Panc1 (cell line): ENCODE measurements around the gene CCDC102A. TPM values are rescaled to one million over a fixed set of nuclear protein-coding genes. Genes with fewer than 3 reads are reported as not detected.
A peak's percentile ranks its signal among the peaks of the same experiment; 100 is the strongest.

Experiments
- ATAC-seq: fragments of 200-7000 bp; cut with Tn5 transposase; 2 replicates; pipeline ENCODE4 v1.9.1; 2020; ENCODE audit warnings: mild to moderate bottlenecking, moderate library complexity
- BruUV-seq: library from RNA; stranded (reverse); fragments of 400-500 nt; replicated peaks from 2 replicates; lab custom pipeline; 2021; lab: Mats Ljungman, UMichigan
- CTCF ChIA-PET: fragments of 300-600 bp; sonication (Branson Sonifier 250); formaldehyde crosslinking; loops from one replicate; lab custom pipeline; 2022; ENCODE audit warnings: antibody characterized with exemption; lab: Charles Lee
- POLR2A ChIA-PET: fragments of 300-600 bp; sonication (Branson Sonifier 250); formaldehyde crosslinking; loops from one replicate; lab custom pipeline; 2022; ENCODE audit warnings: antibody characterized with exemption; lab: Charles Lee
- DNase-seq: peaks from one replicate; pipeline ENCODE4 v3.0.0-alpha.2; 2010; ENCODE audit warnings: low read depth, low spot score
- H3K27ac ChIP-seq: 2 replicates; pipeline ENCODE4 v1.5.1; 2011; ENCODE audit warnings: mild to moderate bottlenecking, low read length, inconsistent platforms
- H3K27me3 ChIP-seq: fragments of 200-500 bp; sonication (Bioruptor generic); 2 replicates; pipeline ENCODE4 v1.6.0; 2014; ENCODE audit warnings: low read length, inconsistent platforms; ENCODE audit not compliant: control insufficient read depth, insufficient read depth
- H3K36me3 ChIP-seq: fragments of 200-500 bp; sonication (Bioruptor generic); 2 replicates; pipeline ENCODE4 v1.5.1; 2014; ENCODE audit warnings: inconsistent platforms, mild to moderate bottlenecking, low read length, moderate library complexity; ENCODE audit not compliant: control insufficient read depth, insufficient read depth
- H3K4me1 ChIP-seq: 2 replicates; pipeline ENCODE4 v1.5.1; 2011; ENCODE audit warnings: inconsistent platforms, mild to moderate bottlenecking, low read length, moderate library complexity; ENCODE audit not compliant: control insufficient read depth, insufficient read depth
- H3K4me3 ChIP-seq, 2 experiments: 2 replicates each; pipeline ENCODE4 v1.5.1; 2011 to 2012; ENCODE audit warnings: low read depth in 2 of 2, low read length in 2 of 2, mild to moderate bottlenecking in 2 of 2, inconsistent platforms in 1 of 2, moderate library complexity in 1 of 2
- H3K9me3 ChIP-seq: fragments of 200-500 bp; sonication (Bioruptor generic); 2 replicates; pipeline ENCODE4 v1.5.1; 2014; ENCODE audit warnings: low read depth, mild to moderate bottlenecking, inconsistent platforms, low read length, moderate library complexity; ENCODE audit not compliant: control insufficient read depth, insufficient read depth
- POLR2AphosphoS5 ChIP-seq: IDR thresholded peaks from 2 replicates; pipeline ENCODE4 v1.6.1; 2012; ENCODE audit warnings: mild to moderate bottlenecking, low read depth, low read length, moderate library complexity
- SIN3A ChIP-seq: IDR thresholded peaks from 2 replicates; pipeline ENCODE4 v1.6.1; 2012; ENCODE audit warnings: low read depth, mild to moderate bottlenecking, low read length, moderate library complexity, borderline replicate concordance; ENCODE audit not compliant: insufficient read depth
- TCF7L2 ChIP-seq: IDR thresholded peaks from 2 replicates; pipeline ENCODE4 v1.6.1; 2011; ENCODE audit warnings: mild to moderate bottlenecking, low read depth, low read length, inconsistent platforms
- in situ Hi-C: cut with HindIII; loops from 2 replicates; pipeline ENCODE4 v1.10.0; 2016; ENCODE audit warnings: low sequenced_read_pairs, low pct_unique_long_range_greater_than_20kb
- intact Hi-C: fragments of 100-400 bp; cut with micrococcal nuclease; formaldehyde crosslinking; loops from one replicate; pipeline ENCODE4 v1.10.0; 2022; ENCODE audit not compliant: unreplicated experiment
- total RNA-seq: library from RNA; stranded (reverse); gene quantifications from one replicate; pipeline ENCODE4 v1.2.1, GENCODE V29; 2021; ENCODE audit not compliant: unreplicated experiment
- TF ChIP-seq, protein P1 (sequence below): fragments of 450-650 bp; IDR thresholded peaks from 2 replicates; pipeline ENCODE4 v1.5.1; 2017; ENCODE audit warnings: mild to moderate bottlenecking
- TF ChIP-seq, protein P2 (sequence below), 2 experiments: IDR thresholded peaks; 2 replicates each; pipeline ENCODE4 v1.6.1; 2011 to 2012; ENCODE audit warnings: low read depth in 2 of 2, control low read depth in 1 of 2, low read length in 1 of 2, mild to moderate bottlenecking in 1 of 2, moderate library complexity in 1 of 2; ENCODE audit not compliant: insufficient read depth in 1 of 2

Gene CCDC102A
- total RNA-seq, 1 experiment from 2014 or later = 12.9 TPM

DNA sequence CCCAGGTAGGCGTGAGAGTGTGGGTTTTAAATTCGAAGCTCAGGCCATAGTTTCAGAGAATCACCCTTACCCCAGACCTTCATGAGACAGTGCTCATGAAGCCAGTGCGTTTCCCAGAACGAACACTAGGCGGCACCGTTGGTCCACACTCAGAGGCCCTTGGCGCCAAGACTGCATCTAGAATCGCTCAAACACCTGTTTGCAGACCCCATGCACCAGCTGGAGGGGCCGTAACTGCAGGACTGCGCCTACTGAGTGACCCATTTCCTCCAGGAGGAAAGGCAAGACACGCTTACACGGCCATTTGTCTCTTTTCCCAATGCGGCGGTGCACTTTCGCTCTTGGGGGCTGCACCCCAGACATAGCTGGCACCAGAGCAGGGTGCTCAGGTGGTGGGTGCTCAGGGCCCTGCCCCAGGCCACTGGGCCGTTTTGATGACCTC is 40.1 kb upstream of the CCDC102A start:
- no TSS peak for BruUV-seq
- Histone ChIP-seq H3K36me3 (no peaks in the 10 kb centered on the region), H3K9me3 (no peaks in the 10 kb centered on the region), H3K4me1 (no peaks in the 10 kb centered on the region; the same call in 1 of the 2 replicates), H3K27ac (no peak overlapping the region), H3K27me3 (no peaks in the 10 kb centered on the region), H3K4me3 (no peak overlapping the region)
- DNase-seq (peak; percentile 69), ATAC-seq (peak; percentile 91)
- intact Hi-C loops = loop anchor here (5.0 kb wide), 2 partner anchors 71 to 141 kb away; no protein-coding TSS in a partner anchor
- in situ Hi-C loops = no loop called here
- ChIA-PET CTCF (interaction anchor here (1.1 to 1.3 kb wide), 3 partner anchors 15 to 160 kb away, joined by 5 to 17 read pairs (median 5); no protein-coding TSS in a partner anchor), POLR2A (no interaction called here)
- TF ChIP-seq POLR2AphosphoS5 (no peak), SIN3A (no peak)
- TF ChIP-seq, protein P1, sequence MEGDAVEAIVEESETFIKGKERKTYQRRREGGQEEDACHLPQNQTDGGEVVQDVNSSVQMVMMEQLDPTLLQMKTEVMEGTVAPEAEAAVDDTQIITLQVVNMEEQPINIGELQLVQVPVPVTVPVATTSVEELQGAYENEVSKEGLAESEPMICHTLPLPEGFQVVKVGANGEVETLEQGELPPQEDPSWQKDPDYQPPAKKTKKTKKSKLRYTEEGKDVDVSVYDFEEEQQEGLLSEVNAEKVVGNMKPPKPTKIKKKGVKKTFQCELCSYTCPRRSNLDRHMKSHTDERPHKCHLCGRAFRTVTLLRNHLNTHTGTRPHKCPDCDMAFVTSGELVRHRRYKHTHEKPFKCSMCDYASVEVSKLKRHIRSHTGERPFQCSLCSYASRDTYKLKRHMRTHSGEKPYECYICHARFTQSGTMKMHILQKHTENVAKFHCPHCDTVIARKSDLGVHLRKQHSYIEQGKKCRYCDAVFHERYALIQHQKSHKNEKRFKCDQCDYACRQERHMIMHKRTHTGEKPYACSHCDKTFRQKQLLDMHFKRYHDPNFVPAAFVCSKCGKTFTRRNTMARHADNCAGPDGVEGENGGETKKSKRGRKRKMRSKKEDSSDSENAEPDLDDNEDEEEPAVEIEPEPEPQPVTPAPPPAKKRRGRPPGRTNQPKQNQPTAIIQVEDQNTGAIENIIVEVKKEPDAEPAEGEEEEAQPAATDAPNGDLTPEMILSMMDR = peak; percentile 93

DNA sequence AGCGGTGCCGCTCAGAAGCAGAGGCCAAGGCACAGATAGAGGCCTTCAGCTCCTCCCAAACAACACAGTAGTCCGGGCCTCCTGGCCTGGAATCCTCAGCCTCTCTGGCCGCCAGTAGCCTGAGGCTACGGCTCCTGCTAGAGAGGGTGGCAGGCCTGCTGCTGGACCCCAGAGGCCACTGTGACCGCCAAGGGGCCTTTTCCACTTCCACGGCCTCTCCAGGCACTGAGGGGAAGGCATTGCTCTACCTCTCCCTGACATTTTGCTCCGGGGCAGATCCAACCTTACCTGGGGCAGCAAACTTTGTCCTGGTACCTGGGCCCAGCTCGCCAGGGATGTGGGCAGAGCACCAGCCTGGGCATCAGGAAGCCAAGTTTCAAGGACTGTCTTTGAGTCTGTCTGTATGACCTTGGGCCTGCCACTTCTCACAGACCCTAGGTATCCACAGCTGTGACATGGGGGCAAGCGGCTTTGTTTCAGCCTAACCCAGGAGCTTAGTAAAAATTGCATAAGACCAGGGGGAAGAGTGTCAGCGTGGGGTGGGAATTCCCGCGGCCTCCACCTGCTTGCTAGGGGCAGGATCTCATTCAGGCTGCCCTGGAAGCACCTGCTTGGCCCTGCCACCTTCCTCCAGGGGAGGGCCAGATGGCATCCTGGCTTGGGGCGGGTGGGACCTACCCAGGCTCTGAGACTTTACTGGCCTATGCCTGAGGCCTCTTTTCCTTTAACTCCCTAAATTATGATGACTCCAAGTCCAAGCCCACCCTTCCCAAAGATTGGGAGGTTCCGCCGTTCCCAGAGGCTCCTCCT is 39.3 kb upstream of the CCDC102A start:
- BruUV-seq = no TSS peak
- ATAC-seq = 0 out of 2 replicates have a peak, but pooled peaks have one; percentile 16

More for the DNA sequence above, 39.3 kb upstream of the CCDC102A start:
- TF ChIP-seq, protein P1 = no peak
- TF ChIP-seq, protein P2, sequence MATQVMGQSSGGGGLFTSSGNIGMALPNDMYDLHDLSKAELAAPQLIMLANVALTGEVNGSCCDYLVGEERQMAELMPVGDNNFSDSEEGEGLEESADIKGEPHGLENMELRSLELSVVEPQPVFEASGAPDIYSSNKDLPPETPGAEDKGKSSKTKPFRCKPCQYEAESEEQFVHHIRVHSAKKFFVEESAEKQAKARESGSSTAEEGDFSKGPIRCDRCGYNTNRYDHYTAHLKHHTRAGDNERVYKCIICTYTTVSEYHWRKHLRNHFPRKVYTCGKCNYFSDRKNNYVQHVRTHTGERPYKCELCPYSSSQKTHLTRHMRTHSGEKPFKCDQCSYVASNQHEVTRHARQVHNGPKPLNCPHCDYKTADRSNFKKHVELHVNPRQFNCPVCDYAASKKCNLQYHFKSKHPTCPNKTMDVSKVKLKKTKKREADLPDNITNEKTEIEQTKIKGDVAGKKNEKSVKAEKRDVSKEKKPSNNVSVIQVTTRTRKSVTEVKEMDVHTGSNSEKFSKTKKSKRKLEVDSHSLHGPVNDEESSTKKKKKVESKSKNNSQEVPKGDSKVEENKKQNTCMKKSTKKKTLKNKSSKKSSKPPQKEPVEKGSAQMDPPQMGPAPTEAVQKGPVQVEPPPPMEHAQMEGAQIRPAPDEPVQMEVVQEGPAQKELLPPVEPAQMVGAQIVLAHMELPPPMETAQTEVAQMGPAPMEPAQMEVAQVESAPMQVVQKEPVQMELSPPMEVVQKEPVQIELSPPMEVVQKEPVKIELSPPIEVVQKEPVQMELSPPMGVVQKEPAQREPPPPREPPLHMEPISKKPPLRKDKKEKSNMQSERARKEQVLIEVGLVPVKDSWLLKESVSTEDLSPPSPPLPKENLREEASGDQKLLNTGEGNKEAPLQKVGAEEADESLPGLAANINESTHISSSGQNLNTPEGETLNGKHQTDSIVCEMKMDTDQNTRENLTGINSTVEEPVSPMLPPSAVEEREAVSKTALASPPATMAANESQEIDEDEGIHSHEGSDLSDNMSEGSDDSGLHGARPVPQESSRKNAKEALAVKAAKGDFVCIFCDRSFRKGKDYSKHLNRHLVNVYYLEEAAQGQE (IDR thresholded peaks at IDR 0.05; ENCODE audit: insufficient read depth in 1 of 2, low read depth in 2 of 2, low read length in 1 of 2) = no peak
- no peak for TF ChIP-seq SIN3A
- no peak for TF ChIP-seq TCF7L2
- no peak for TF ChIP-seq POLR2AphosphoS5
- H3K4me3 ChIP-seq = no peak overlapping the region
- in situ Hi-C loops = no loop called here
- no peaks in the 10 kb centered on the region; the same call in 1 of the 2 replicates for H3K4me1 ChIP-seq
- H3K27ac ChIP-seq = no peak overlapping the region
- CTCF ChIA-PET = interaction anchor here (1.1 to 1.3 kb wide), 2 partner anchors 15 to 161 kb away, joined by 5 read pairs; no protein-coding TSS in a partner anchor
- DNase-seq = no peak
- intact Hi-C loops = loop anchor here (5.0 kb wide), 2 partner anchors 72 to 142 kb away; no protein-coding TSS in a partner anchor
- H3K9me3 ChIP-seq = no peaks in the 10 kb centered on the region
- H3K27me3 ChIP-seq = no peaks in the 10 kb centered on the region
- no peaks in the 10 kb centered on the region for H3K36me3 ChIP-seq
- POLR2A ChIA-PET = no interaction called here
